GM19193 (cell line): ENCODE results near the gene USP19.

Experiments
- POLR2A ChIP-seq: IDR thresholded peaks from 4 replicates; pipeline ENCODE4 v1.6.1; 2011; ENCODE audit not compliant: insufficient read depth, insufficient read length; ENCODE audit errors: extremely low read depth

Gene USP19

GRCh38 chr3:49120438-49121131, at the start of gene USP19:
TSS of gene USP19 (minus strand) at chr3:49120823. CDS start at chr3:49119145, 1,678 bp downstream.
- TF ChIP-seq POLR2A, result peak; percentile 93

- no peak for TF ChIP-seq POLR2A
Observed at GRCh38 chr3:49166752-49167556, 46.3 kb upstream of the USP19 start.

- peak; percentile 77 for TF ChIP-seq POLR2A
Observed at GRCh38 chr3:49165771-49166751, 45.4 kb upstream of the USP19 start, which contains the start of gene CCDC71. TSS of gene CCDC71 (minus strand) at chr3:49166331. CDS start at chr3:49164208, 2,123 bp downstream.

GRCh38 chr3:49164983-49165720, 44.5 kb upstream of the USP19 start:
- TF ChIP-seq POLR2A, result no peak

- no peak for TF ChIP-seq POLR2A
Observed at GRCh38 chr3:49163609-49164008, 43.0 kb upstream of the USP19 start.

- no peak for TF ChIP-seq POLR2A
Observed at GRCh38 chr3:49162751-49163419, 42.3 kb upstream of the USP19 start.

GRCh38 chr3:49161808-49162530, 41.3 kb upstream of the USP19 start:
- no peak for TF ChIP-seq POLR2A

GRCh38 chr3:49161197-49161596, 40.6 kb upstream of the USP19 start:
- TF ChIP-seq POLR2A, result no peak

- no peak for TF ChIP-seq POLR2A
Observed at GRCh38 chr3:49158792-49159191, 38.2 kb upstream of the USP19 start.

GRCh38 chr3:49158103-49158709, 37.6 kb upstream of the USP19 start:
- no peak for TF ChIP-seq POLR2A

- no peak for TF ChIP-seq POLR2A
Observed at GRCh38 chr3:49157289-49157688, 36.7 kb upstream of the USP19 start.

- no peak for TF ChIP-seq POLR2A
Observed at GRCh38 chr3:49153349-49153912, 32.8 kb upstream of the USP19 start.
